ENCODE measurements around the gene SPATA32. TPM values are rescaled to one million over a fixed set of nuclear protein-coding genes. Genes with fewer than 3 reads are reported as not detected.

Gene SPATA32, protein sequence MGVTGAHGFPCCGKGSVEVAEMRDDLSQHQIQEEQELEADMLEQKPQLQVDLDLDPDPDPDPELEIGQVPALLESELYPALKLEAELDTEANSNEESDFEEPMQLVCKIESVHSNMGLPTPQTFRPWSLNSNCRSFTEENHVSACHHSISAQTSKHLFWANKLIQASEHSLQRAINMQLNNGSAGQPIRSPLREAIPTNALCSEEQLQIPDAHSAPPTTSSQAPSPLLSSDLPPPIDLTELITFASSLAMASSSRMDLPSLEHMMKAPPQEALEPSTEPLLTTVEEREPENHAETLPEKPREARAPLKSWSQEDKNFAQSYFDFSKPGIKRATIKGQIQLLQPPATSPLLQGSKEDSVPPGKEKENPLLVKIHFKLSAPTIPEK
- total RNA-seq = not detected in 2 replicates

DNA sequence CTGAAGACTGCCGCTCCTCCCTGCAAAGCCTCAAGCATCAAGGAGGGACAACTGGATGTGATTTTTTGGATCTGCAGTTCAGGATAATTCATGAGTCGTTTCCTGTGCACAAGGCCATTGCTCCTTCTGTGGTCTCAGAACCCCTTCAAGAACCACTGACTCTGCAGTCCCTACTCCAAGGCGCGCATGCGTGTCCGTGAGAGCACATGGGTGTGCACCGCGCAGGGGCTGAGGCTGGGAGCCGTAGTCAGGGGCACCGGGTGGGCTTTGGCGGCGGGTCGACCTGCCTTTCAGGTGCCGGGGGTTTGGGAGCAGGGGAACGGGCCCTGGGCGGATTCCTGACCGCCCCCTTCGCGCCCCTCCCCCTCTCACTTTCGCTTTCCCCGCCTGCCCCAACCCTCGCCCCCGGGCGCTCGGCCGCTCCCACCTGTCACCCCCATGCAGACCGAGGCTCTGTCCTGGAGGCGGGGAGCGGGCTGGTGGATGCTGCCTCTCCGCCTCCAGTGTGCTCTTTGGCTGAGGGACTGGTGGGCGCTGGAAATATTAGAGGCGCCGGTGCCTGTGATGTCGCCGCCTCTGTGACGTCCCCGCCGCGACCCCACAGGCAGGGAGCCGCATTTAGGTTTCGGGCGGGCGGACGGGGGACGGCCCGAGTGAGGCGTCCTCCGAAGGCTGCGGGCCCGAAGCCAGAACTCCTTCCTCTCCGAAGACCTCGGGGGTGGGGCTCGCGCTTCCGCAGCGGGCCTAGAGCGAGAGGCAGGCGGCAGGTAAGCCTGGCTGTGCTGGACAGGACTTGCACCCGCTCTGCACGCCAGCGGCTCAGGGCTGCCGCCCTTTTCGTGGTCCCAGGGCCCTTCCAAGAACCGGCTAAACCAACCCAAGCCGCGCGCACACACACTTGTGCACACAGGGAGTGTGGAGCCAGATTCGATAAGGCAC lies at the start of gene SPATA32:
Gene SPATA32, minus strand, starts transcription at position 518 of the 939 bp plus-strand sequence. Its CDS starts 78 bp downstream, at position 440.
- Histone ChIP-seq H3K9me3 (ENCODE audit: low read depth, low read length) (no peaks in the 10 kb centered on the region), H3K27ac (ENCODE audit: low read depth, low read length) (no peak within 1 kb of the TSS), H3K4me3 (ENCODE audit: insufficient read depth, low read length) (peak within 1 kb of the TSS; percentile 61), H4K20me1 (ENCODE audit: insufficient read depth, low read length) (peaks cover 54% of the 10 kb centered on the region), H3K79me2 (ENCODE audit: insufficient read depth, low read length) (no peaks in the 10 kb centered on the region), H3K27me3 (ENCODE audit: insufficient read depth, low read length) (peaks cover 14% of the 10 kb centered on the region), H3K4me1 (ENCODE audit: insufficient read depth, low read length) (peaks cover 30% of the 10 kb centered on the region), H3K4me2 (ENCODE audit: insufficient read depth, low read length) (peak within 1 kb of the TSS; percentile 59), H2AFZ (ENCODE audit: low read length) (no peak within 1 kb of the TSS), H3K36me3 (ENCODE audit: insufficient read depth, low read length) (peaks cover 31% of the 10 kb centered on the region)
- TF ChIP-seq, protein P1, sequence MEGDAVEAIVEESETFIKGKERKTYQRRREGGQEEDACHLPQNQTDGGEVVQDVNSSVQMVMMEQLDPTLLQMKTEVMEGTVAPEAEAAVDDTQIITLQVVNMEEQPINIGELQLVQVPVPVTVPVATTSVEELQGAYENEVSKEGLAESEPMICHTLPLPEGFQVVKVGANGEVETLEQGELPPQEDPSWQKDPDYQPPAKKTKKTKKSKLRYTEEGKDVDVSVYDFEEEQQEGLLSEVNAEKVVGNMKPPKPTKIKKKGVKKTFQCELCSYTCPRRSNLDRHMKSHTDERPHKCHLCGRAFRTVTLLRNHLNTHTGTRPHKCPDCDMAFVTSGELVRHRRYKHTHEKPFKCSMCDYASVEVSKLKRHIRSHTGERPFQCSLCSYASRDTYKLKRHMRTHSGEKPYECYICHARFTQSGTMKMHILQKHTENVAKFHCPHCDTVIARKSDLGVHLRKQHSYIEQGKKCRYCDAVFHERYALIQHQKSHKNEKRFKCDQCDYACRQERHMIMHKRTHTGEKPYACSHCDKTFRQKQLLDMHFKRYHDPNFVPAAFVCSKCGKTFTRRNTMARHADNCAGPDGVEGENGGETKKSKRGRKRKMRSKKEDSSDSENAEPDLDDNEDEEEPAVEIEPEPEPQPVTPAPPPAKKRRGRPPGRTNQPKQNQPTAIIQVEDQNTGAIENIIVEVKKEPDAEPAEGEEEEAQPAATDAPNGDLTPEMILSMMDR (IDR thresholded peaks at IDR 0.05; ENCODE audit: extremely low read depth, low read depth, low read length) = no peak
- DNase-seq (ENCODE audit: insufficient read length, low spot score, missing footprints) = peak; percentile 67

DNA sequence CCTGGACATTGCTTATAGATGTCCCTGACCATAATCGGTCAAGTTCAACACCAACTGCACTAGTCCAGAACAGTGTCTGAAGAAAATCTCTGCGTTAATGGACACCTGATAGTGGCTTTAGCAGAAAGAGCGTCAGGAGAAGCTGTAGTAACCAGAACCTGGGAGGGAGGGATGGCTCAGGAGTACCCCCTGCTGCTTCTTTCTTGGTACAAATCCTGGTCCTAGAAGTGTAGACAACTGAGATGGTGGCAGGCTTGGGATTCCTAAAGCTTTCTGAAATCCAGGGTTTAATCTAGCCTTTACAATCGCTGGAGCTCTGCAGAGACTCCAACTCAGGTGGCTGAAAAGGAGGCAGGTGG lies 49.5 kb upstream of the SPATA32 start:
- no peaks in the 10 kb centered on the region for H3K27me3 ChIP-seq (ENCODE audit: insufficient read depth, low read length)
- H3K4me1 ChIP-seq (ENCODE audit: insufficient read depth, low read length) = peaks cover 74% of the 10 kb centered on the region
- H4K20me1 ChIP-seq (ENCODE audit: insufficient read depth, low read length) = peaks cover 77% of the 10 kb centered on the region
- H3K36me3 ChIP-seq (ENCODE audit: insufficient read depth, low read length) = peaks cover 27% of the 10 kb centered on the region
- TF ChIP-seq, protein P1 (IDR thresholded peaks at IDR 0.05; ENCODE audit: extremely low read depth, low read depth, low read length) = peak; percentile 22
- no peaks in the 10 kb centered on the region for H3K9me3 ChIP-seq (ENCODE audit: low read depth, low read length)
- H3K4me3 ChIP-seq (ENCODE audit: insufficient read depth, low read length) = no peak overlapping the region
- peaks cover 93% of the 10 kb centered on the region for H3K79me2 ChIP-seq (ENCODE audit: insufficient read depth, low read length)
- H3K4me2 ChIP-seq (ENCODE audit: insufficient read depth, low read length) = peak overlapping the region; percentile 98
- no peak for DNase-seq (ENCODE audit: insufficient read length, low spot score, missing footprints)
- H3K27ac ChIP-seq (ENCODE audit: low read depth, low read length) = peak overlapping the region; percentile 77
- no peak overlapping the region for H2AFZ ChIP-seq (ENCODE audit: low read length)

DNA sequence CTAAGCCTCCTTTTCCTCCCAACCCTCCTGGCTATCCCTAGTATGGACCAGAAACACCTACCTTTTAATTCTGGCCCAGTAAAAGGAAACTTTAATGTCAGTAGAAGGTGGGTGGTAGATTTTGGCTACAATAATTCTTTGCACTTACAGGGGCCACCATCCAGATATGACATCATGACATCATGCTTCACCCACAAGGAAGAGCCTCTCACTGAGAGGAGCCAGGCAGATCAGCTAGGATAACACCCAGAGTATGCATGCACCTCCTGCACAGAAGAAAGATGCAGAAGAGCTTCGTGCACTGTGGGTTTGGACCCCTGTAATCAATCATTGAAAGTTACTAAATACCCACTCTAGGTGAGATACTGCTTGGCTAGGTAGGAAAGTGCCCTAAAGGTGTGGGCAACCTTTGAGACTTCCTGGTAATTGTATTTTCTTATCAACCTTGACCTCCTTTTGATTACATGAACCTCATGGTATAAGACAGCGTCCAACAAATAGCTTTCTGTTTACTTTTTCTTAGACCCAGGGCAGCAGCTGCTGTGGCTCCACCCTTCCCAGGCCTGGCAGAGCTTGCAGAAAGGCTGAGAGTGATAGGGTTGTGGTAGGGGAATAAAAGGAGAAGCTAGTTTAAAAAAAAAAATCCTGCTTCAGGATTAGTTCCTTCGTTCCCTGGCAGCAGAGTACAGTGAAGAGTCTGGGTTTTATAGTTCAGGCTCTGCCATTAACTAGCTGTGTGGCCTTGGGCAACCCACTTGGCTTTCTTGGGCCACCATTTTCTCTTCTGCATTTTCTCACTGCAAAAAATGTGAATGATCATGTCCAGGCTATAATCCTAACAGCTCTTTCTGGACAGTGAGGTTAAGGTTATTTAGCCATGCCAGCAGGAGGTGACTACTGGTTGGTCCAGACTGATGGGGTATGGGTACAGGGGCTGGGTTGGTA lies 48.8 kb upstream of the SPATA32 start:
- Histone ChIP-seq H3K79me2 (ENCODE audit: insufficient read depth, low read length) (peaks cover 93% of the 10 kb centered on the region), H3K36me3 (ENCODE audit: insufficient read depth, low read length) (peaks cover 27% of the 10 kb centered on the region), H3K9me3 (ENCODE audit: low read depth, low read length) (no peaks in the 10 kb centered on the region), H3K27me3 (ENCODE audit: insufficient read depth, low read length) (no peaks in the 10 kb centered on the region), H4K20me1 (ENCODE audit: insufficient read depth, low read length) (peaks cover 78% of the 10 kb centered on the region), H3K4me1 (ENCODE audit: insufficient read depth, low read length) (peaks cover 77% of the 10 kb centered on the region), H3K4me2 (ENCODE audit: insufficient read depth, low read length) (peak overlapping the region; percentile 98), H3K27ac (ENCODE audit: low read depth, low read length) (peak overlapping the region; percentile 77), H3K4me3 (ENCODE audit: insufficient read depth, low read length) (no peak overlapping the region), H2AFZ (ENCODE audit: low read length) (no peak overlapping the region)
- peak; percentile 86 for DNase-seq (ENCODE audit: insufficient read length, low spot score, missing footprints)
- TF ChIP-seq, protein P1 (IDR thresholded peaks at IDR 0.05; ENCODE audit: extremely low read depth, low read depth, low read length) = no peak
